T-helper 22 cell (primary cell): Measurements from ENCODE around the gene CNTLN.
"Not testable (repeated sequence)": the region's sequence is repeated elsewhere in the genome, so short reads cannot be mapped to it uniquely, and the experiment has no call there.

Experiments used
- DNase-seq: peaks from one replicate; pipeline ENCODE4 v3.0.0-alpha.2; 2020; ENCODE audit warnings: low read depth

CNTLN gene

GRCh38 chr9:17134396-17135294, at the start of gene CNTLN:
Gene CNTLN (plus strand): TSS chr9:17135040. CDS start chr9:17135066, 26 bp downstream.
- DNase-seq = no peak

GRCh38 chr9:17088566-17088965, 46.3 kb upstream of the CNTLN start:
- DNase-seq = no peak

- no peak for DNase-seq
Observed at GRCh38 chr9:17090041-17090440, 44.8 kb upstream of the CNTLN start.

- no peak for DNase-seq
Observed at GRCh38 chr9:17116400-17116837, 18.4 kb upstream of the CNTLN start.

GRCh38 chr9:17117372-17117771, 17.5 kb upstream of the CNTLN start:
- DNase-seq = no peak

- DNase-seq = no peak
Observed at GRCh38 chr9:17120203-17120602, 14.6 kb upstream of the CNTLN start.

- no peak for DNase-seq
Observed at GRCh38 chr9:17121264-17121663, 13.6 kb upstream of the CNTLN start.

- DNase-seq = no peak
Observed at GRCh38 chr9:17130291-17130690, 4.5 kb upstream of the CNTLN start.

GRCh38 chr9:17130725-17131124, 4.1 kb upstream of the CNTLN start:
- DNase-seq = no peak

- no peak for DNase-seq
Observed at GRCh38 chr9:17131494-17131893, 3.3 kb upstream of the CNTLN start.

- no peak for DNase-seq
Observed at GRCh38 chr9:17135295-17136160, 688 bp downstream of the CNTLN start.

- DNase-seq = no peak
Observed at GRCh38 chr9:17137566-17137965, 2.7 kb downstream of the CNTLN start.

- no peak for DNase-seq
Observed at GRCh38 chr9:17138503-17138902, 3.7 kb downstream of the CNTLN start.

GRCh38 chr9:17140418-17140817, 5.6 kb downstream of the CNTLN start:
- DNase-seq = no peak

- DNase-seq = no peak
Observed at GRCh38 chr9:17148324-17148723, 13.5 kb downstream of the CNTLN start.

GRCh38 chr9:17159469-17159868, 24.6 kb downstream of the CNTLN start:
- no peak for DNase-seq

GRCh38 chr9:17160327-17160726, 25.5 kb downstream of the CNTLN start:
- DNase-seq = no peak

GRCh38 chr9:17165764-17166163, 30.9 kb downstream of the CNTLN start:
- no peak for DNase-seq

- no peak for DNase-seq
Observed at GRCh38 chr9:17166346-17166745, 31.5 kb downstream of the CNTLN start.

- no peak for DNase-seq
Observed at GRCh38 chr9:17171309-17172094, 36.7 kb downstream of the CNTLN start.

- not testable (repeated sequence) for DNase-seq
Observed at GRCh38 chr9:17177496-17177895, 42.7 kb downstream of the CNTLN start.

- no peak for DNase-seq
Observed at GRCh38 chr9:17185481-17186029, 50.7 kb downstream of the CNTLN start.
